Neutrophil (primary cell): ENCODE results near the gene ARF1.

Experiments
- H3K27ac ChIP-seq: fragments of 200-600 bp; sonication (generic); 2 replicates; pipeline ENCODE4 v1.5.1; 2016; ENCODE audit warnings: mild to moderate bottlenecking, moderate library complexity
- H3K27me3 ChIP-seq: fragments of 200-600 bp; sonication (generic); 2 replicates; pipeline ENCODE4 v1.6.0; 2016; ENCODE audit warnings: mild to moderate bottlenecking
- H3K36me3 ChIP-seq: fragments of 200-600 bp; sonication (generic); 2 replicates; pipeline ENCODE4 v1.5.1; 2017
- H3K4me1 ChIP-seq, 2 experiments: fragments of 200-600 bp in 1 of 2; sonication (generic) in 1 of 2; 1 replicate in 1 of 2; 2 replicates in 1 of 2; pipeline versions ENCODE4 v1.5.1 to v1.6.1; 2013 to 2016; ENCODE audit warnings: low read depth in 1 of 2, low read length in 1 of 2, mild to moderate bottlenecking in 1 of 2, moderate library complexity in 1 of 2; ENCODE audit not compliant: control insufficient read depth in 1 of 2, insufficient read depth in 1 of 2
- H3K4me3 ChIP-seq, 2 experiments: fragments of 200-600 bp in 1 of 2; sonication (generic) in 1 of 2; 1 replicate in 1 of 2; 2 replicates in 1 of 2; pipeline ENCODE4 v1.5.1; 2013 to 2016; ENCODE audit warnings: low read depth in 1 of 2, low read length in 1 of 2, mild to moderate bottlenecking in 1 of 2, moderate library complexity in 1 of 2
- H3K9me3 ChIP-seq: fragments of 200-600 bp; sonication (generic); 2 replicates; pipeline ENCODE4 v1.5.1; 2016
- CTCF ChIP-seq: fragments of 200-600 bp; sonication (generic); IDR thresholded peaks from 2 replicates; pipeline ENCODE4 v1.5.1; 2016; ENCODE audit warnings: antibody characterized with exemption

ARF1 gene

GRCh38 chr1:228114827-228115226, 32.3 kb downstream of the ARF1 start:
- H3K4me3 ChIP-seq = no peak overlapping the region
- peaks cover 3 to 4% of the 10 kb centered on the region in 2 experiments for H3K4me1 ChIP-seq
- H3K9me3 ChIP-seq = no peaks in the 10 kb centered on the region
- no peaks in the 10 kb centered on the region for H3K27me3 ChIP-seq
- TF ChIP-seq CTCF = no peak
- H3K27ac ChIP-seq = no peak overlapping the region
- H3K36me3 ChIP-seq = no peaks in the 10 kb centered on the region

GRCh38 chr1:228117335-228117734, 34.8 kb downstream of the ARF1 start:
- Histone ChIP-seq H3K27ac (no peak overlapping the region), H3K9me3 (no peaks in the 10 kb centered on the region), H3K4me1 (peaks cover 0 to 5% of the 10 kb centered on the region in 2 experiments), H3K36me3 (no peaks in the 10 kb centered on the region), H3K27me3 (peaks cover 2% of the 10 kb centered on the region), H3K4me3 (no peak overlapping the region)
- TF ChIP-seq CTCF = no peak

- H3K4me1 ChIP-seq = peaks cover 0 to 5% of the 10 kb centered on the region in 2 experiments
- no peaks in the 10 kb centered on the region for H3K36me3 ChIP-seq
- no peaks in the 10 kb centered on the region for H3K9me3 ChIP-seq
- no peak overlapping the region for H3K27ac ChIP-seq
- H3K4me3 ChIP-seq = no peak overlapping the region
- peaks cover 9% of the 10 kb centered on the region for H3K27me3 ChIP-seq
- TF ChIP-seq CTCF = no peak
Measured at GRCh38 chr1:228118040-228118439, 35.5 kb downstream of the ARF1 start.

GRCh38 chr1:228120351-228120750, 37.8 kb downstream of the ARF1 start:
- TF ChIP-seq CTCF = no peak
- Histone ChIP-seq H3K27me3 (peaks cover 21% of the 10 kb centered on the region), H3K27ac (no peak overlapping the region), H3K4me1 (peaks cover 0 to 5% of the 10 kb centered on the region in 2 experiments), H3K36me3 (no peaks in the 10 kb centered on the region), H3K4me3 (no peak overlapping the region), H3K9me3 (no peaks in the 10 kb centered on the region)

- H3K27ac ChIP-seq = no peak overlapping the region
- no peak overlapping the region for H3K4me3 ChIP-seq
Measured at GRCh38 chr1:228120857-228121489, 38.5 kb downstream of the ARF1 start.

More at GRCh38 chr1:228120857-228121489, 38.5 kb downstream of the ARF1 start:
- peaks cover 0 to 5% of the 10 kb centered on the region in 2 experiments for H3K4me1 ChIP-seq
- no peaks in the 10 kb centered on the region for H3K9me3 ChIP-seq
- H3K36me3 ChIP-seq = no peaks in the 10 kb centered on the region
- no peak for TF ChIP-seq CTCF
- peaks cover 21% of the 10 kb centered on the region for H3K27me3 ChIP-seq
